Activated naive CD8-positive, alpha-beta T cell (primary cell): Measurements from ENCODE around the gene IGSF3.
"Not testable (repeated sequence)": the region's sequence is repeated elsewhere in the genome, so short reads cannot be mapped to it uniquely, and the experiment has no call there.

Experiments used
- H3K27ac Mint-ChIP-seq: one replicate; pipeline ENCODE4 v1.8.0; 2021; ENCODE audit warnings: mixed read lengths
- H3K27me3 Mint-ChIP-seq: one replicate; pipeline ENCODE4 v1.8.0; 2021; ENCODE audit warnings: mixed read lengths
- H3K36me3 Mint-ChIP-seq: one replicate; pipeline ENCODE4 v1.8.0; 2021; ENCODE audit warnings: mixed read lengths
- H3K4me1 Mint-ChIP-seq: one replicate; pipeline ENCODE4 v1.8.0; 2021; ENCODE audit warnings: low read depth, mixed read lengths
- H3K4me3 Mint-ChIP-seq: one replicate; pipeline ENCODE4 v1.8.0; 2021; ENCODE audit warnings: mild to moderate bottlenecking, mixed read lengths
- H3K9me3 Mint-ChIP-seq: one replicate; pipeline ENCODE4 v1.8.0; 2021; ENCODE audit warnings: low read depth, mixed read lengths

Gene IGSF3

DNA sequence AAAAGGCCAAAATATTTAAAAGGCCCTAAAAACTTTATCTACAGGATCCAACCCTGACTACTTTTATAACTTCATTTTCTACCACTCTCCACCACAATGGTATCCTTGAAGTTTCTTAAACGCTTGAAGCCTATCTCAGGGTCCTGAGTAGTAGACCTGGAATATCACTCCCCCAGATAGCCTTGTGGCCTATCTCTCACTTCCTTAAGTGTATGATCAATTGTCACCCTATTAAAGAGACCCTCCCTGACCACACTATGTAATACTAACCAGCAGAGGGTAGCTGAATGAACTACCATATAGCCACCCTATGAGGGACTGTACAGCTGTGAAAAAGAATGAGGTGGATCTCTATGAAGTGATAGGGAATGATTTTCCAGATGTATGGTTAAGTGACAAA, 102.3 kb downstream of the IGSF3 start:
- peaks cover 10% of the 10 kb centered on the region for H3K9me3 Mint-ChIP-seq
- peaks cover 35% of the 10 kb centered on the region for H3K4me1 Mint-ChIP-seq
- peaks cover 17% of the 10 kb centered on the region for H3K36me3 Mint-ChIP-seq

DNA sequence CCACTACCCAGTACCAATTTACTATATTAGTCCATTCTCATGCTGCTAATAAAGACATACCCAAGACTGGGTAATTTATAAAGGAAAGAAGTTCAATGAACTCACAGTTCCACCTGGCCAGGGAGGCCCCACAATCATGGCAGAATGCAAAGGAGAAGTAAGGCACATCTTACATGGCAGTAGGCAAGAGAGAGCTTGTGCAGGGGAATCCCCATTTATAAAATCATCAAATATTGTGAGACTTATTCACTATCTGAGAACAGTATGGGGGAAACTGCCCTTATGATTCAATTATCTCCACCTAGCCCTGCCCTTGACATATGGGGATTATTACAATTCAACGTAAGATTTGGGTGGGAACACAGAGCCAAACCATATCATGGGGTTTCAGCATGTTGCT, 103.1 kb downstream of the IGSF3 start:
- H3K4me1 Mint-ChIP-seq, result peaks cover 31% of the 10 kb centered on the region
- peaks cover 17% of the 10 kb centered on the region for H3K36me3 Mint-ChIP-seq
- H3K9me3 Mint-ChIP-seq, result peaks cover 10% of the 10 kb centered on the region
- H3K4me3 Mint-ChIP-seq, result no peak overlapping the region
- H3K27me3 Mint-ChIP-seq, result no peaks in the 10 kb centered on the region
- no peak overlapping the region for H3K27ac Mint-ChIP-seq

More for the DNA sequence above, 102.3 kb downstream of the IGSF3 start:
- H3K27ac Mint-ChIP-seq, result no peak overlapping the region
- H3K27me3 Mint-ChIP-seq, result no peaks in the 10 kb centered on the region
- no peak overlapping the region for H3K4me3 Mint-ChIP-seq

DNA sequence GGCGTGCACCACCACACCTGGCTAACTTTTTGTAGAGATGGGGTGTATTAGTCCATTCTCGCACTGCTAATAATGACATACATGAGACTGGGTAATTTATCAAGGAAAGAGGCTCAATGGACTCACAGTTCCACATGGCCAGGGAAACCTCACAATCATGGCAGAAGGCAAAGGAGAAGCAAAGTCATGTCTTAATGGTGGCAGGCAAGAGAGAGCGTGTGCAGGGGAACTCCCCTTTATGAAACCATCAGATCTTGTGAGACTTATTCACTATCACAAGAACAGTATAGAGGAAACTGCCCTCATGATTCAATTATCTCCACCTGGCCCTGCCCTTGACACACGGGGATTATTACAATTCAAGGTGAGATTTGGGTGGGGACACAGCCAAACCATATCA, 105.1 kb downstream of the IGSF3 start:
- peaks cover 17% of the 10 kb centered on the region for H3K36me3 Mint-ChIP-seq
- peaks cover 26% of the 10 kb centered on the region for H3K4me1 Mint-ChIP-seq
- not testable (repeated sequence) for H3K27ac Mint-ChIP-seq

DNA sequence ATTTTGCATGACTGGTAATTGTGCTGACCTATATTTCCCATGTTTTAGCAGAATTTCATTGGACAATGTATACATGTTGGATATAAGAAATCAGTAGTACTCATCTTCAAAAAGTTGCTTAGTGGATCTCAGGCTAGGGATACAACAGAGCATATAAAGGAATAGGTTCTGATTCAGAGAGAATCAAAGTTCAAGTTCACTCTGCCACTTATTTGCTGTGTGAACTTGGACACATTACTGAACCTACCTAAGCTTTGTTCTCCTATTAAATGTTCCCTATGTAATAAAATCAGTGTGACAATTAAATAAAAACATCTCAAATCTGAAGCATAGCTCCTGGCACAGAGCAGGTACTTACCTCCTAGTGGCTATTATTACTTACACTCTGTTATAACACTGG, 106.0 kb downstream of the IGSF3 start:
- Mint-ChIP-seq H3K9me3 (peaks cover 10% of the 10 kb centered on the region), H3K27me3 (no peaks in the 10 kb centered on the region), H3K36me3 (peaks cover 17% of the 10 kb centered on the region), H3K4me1 (peaks cover 32% of the 10 kb centered on the region), H3K4me3 (no peak overlapping the region), H3K27ac (no peak overlapping the region)

More for the DNA sequence above, 105.1 kb downstream of the IGSF3 start:
- not testable (repeated sequence) for H3K27me3 Mint-ChIP-seq, H3K4me3 Mint-ChIP-seq
- H3K9me3 Mint-ChIP-seq, result peaks cover 10% of the 10 kb centered on the region

DNA sequence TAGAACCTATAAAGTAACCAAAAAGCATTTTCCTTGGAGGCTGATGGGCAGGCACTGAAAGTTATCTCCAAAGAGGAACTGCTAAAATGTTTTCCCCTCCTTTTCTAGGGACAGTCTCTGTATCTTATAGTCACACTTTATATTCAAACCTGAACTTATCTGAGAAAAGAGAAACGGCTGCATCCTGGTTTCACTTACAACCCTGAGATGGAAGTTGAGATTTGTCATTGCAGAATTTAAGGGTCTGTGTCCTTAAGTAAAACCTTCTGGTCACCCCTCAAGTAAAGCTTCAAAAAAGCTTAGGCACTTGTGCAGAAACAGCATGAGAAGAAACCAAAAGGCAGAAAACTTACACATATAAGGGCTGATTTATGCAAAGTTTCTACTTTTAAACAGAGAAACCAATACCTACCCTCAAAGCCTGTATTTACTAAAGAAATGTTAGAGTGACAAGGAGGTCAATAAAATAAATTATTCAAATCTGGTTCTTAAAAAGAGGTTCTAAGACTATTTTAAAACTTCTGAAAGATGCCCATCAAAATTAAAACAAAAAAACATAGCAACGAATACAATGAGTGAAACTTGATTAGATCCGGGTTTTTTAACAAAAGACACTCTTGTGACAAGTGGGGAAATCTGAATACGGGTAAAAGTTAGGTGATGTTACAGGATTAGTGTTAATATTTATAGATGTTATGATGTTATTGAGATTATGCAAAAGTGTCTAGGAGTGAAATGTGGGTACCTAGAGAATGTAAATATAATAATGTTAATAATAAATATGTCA, 106.6 kb downstream of the IGSF3 start:
- Mint-ChIP-seq H3K4me1 (peaks cover 36% of the 10 kb centered on the region), H3K9me3 (peaks cover 10% of the 10 kb centered on the region), H3K36me3 (peaks cover 17% of the 10 kb centered on the region), H3K27me3 (no peaks in the 10 kb centered on the region), H3K4me3 (peak overlapping the region; percentile 15), H3K27ac (no peak overlapping the region)

DNA sequence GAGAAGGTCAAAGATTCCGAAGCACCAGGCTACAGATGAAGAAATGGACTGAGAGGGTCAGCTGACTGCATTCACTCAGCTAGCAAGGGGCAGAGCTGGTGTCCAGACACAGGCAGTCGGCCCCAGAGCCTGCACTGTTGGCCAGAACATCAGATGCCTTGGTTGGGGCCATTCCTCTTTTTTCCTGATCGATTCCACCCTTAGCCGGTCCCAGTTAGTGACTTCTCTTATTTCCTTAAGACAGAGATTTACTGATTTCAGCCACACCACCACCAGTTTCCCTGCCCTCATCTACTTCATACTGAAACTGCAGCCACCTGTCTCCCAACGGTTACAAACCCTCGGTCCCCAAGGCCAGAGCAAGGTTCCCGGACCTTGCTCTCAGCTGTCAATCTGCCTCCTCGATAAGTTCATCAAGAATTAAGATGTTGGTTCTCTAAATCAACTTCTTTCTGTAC, 108.2 kb downstream of the IGSF3 start:
- peak overlapping the region; percentile 11 for H3K4me3 Mint-ChIP-seq

DNA sequence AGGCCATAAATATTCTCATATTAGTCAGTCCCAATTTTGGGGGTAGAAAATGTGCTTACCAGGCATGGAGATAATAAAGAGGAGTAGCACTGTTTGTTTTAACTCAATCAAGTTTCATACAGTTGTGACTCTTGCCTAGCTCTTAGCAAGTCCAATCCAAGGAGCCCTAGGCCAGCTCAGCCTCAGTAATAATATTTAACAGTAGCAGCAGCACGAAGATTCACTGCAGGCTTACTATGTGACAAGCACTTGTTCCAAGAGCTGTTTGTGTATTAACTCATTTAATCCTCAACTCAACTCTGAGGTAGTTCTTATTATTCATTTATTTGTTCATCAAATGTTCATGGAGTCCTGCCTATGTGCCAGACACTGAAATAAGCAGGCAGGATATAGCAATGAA, 109.0 kb downstream of the IGSF3 start:
- peaks cover 6% of the 10 kb centered on the region for H3K9me3 Mint-ChIP-seq
- peaks cover 38% of the 10 kb centered on the region for H3K4me1 Mint-ChIP-seq
- no peaks in the 10 kb centered on the region for H3K27me3 Mint-ChIP-seq
- H3K27ac Mint-ChIP-seq, result peak overlapping the region; percentile 81
- no peak overlapping the region for H3K4me3 Mint-ChIP-seq
- H3K36me3 Mint-ChIP-seq, result peaks cover 10% of the 10 kb centered on the region

More for the DNA sequence above, 108.2 kb downstream of the IGSF3 start:
- H3K4me1 Mint-ChIP-seq, result peaks cover 37% of the 10 kb centered on the region
- no peak overlapping the region for H3K27ac Mint-ChIP-seq
- no peaks in the 10 kb centered on the region for H3K27me3 Mint-ChIP-seq
- H3K36me3 Mint-ChIP-seq, result peaks cover 15% of the 10 kb centered on the region
- H3K9me3 Mint-ChIP-seq, result peaks cover 9% of the 10 kb centered on the region

DNA sequence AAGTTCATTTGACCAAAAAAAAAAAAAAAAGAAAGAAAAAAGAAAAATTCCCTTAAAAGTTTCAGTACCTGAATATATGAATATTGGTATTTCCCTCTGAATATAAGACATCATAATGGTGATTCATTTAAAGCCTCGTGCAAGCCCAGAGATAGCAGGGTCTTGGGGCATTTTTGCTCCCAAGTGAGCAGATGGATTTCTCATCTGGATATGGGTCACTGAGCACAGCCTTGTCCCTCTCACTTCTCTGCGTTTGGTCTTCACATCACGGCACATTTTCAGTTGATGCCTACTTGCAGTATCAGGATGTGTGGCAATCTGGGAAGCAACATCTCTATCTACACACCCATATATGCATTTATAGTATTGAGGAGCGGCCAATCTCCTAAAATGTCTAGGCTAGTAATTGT, 109.4 kb downstream of the IGSF3 start:
- Mint-ChIP-seq H3K9me3 (peaks cover 6% of the 10 kb centered on the region), H3K27me3 (no peaks in the 10 kb centered on the region), H3K4me3 (peak overlapping the region; percentile 41), H3K36me3 (peaks cover 15% of the 10 kb centered on the region), H3K4me1 (peaks cover 43% of the 10 kb centered on the region), H3K27ac (peak overlapping the region; percentile 81)

DNA sequence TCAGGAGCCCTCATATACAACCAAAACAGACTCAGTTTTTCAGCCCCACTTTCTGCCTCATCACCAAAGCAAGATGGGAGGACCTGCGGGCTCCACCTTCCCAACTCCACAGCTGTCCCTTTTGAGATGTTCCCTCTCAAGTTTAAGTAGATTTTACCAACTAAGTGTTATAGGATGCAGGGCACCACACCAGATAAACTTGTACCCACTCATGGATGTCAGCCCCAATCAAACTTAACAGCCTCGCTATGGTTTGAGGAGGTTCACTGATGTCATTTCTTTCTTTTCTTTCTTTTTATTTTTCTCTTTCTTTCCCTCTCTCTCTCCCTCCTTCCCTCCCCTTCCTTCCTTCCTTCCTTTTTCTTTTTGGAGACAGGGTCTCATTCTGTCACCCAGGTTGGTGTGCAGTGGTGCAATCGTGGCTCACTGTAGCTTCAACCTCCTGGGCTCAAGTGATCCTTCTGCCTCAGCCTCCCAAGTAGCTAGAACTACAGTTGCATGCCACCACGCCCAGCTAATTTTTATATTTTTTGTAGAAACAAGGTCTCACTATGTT, 110.1 kb downstream of the IGSF3 start:
- Mint-ChIP-seq H3K4me1 (peaks cover 41% of the 10 kb centered on the region), H3K4me3 (peak overlapping the region; percentile 41), H3K27me3 (no peaks in the 10 kb centered on the region), H3K27ac (peak overlapping the region; percentile 81), H3K36me3 (peaks cover 11% of the 10 kb centered on the region), H3K9me3 (peaks cover 1% of the 10 kb centered on the region)

DNA sequence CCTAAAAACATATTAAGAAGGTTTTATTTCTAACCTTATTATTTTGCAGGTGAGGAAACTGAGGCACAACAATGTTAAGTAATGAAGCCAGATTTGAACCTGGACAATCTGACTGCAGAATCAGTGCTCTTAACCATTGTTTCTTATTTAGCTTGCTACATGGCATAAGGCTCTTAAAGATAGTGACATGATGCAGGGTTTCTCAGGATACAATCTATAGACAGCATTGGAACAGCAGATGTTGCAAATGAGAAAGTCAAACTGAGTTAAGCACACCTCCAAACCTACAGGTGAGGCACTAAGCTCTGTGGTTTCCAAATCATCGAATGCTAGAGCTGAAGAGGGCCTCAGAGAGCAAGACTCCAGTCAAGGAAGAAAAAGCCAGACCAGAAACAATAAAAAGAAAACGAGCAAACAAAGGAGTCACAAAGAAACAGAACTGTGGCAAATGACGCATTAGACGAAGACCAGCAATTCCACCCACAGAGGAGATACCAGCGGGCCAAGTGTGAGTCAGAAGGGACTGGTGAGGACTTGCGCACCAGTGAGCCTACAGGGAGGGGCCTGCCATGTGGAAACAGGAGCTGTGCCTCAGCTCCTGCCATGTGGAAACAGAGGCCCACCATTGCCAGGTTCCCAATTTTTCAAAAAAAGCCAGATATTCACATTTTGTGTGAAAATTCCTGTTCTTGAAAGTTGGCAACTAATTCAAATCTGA, 111.1 kb downstream of the IGSF3 start:
- peak overlapping the region; percentile 17 for H3K4me3 Mint-ChIP-seq
- peak overlapping the region; percentile 80 for H3K27ac Mint-ChIP-seq
- H3K4me1 Mint-ChIP-seq, result peaks cover 43% of the 10 kb centered on the region
- no peaks in the 10 kb centered on the region for H3K9me3 Mint-ChIP-seq
- H3K27me3 Mint-ChIP-seq, result no peaks in the 10 kb centered on the region
- peaks cover 10% of the 10 kb centered on the region for H3K36me3 Mint-ChIP-seq

DNA sequence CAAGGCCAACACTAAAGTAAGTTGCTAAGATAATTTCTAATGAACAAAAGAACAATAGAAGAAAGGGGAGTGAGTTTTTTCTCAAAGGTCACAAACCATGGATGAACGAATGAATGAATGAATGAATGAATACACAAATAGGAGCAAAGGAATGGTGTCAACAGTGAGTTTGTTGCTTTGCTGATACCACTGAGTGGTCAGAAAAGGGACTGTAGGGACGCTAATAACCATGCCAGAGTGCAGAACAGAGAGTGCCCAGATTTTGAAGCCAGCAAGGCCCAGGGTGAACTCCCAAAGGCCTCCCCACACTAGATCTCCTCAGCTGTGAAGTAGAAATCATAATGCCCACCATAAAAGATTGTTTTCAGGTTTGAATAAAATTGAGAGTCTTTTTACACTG, 112.6 kb downstream of the IGSF3 start:
- Mint-ChIP-seq H3K4me1 (peaks cover 36% of the 10 kb centered on the region), H3K27me3 (no peaks in the 10 kb centered on the region), H3K4me3 (no peak overlapping the region), H3K36me3 (peaks cover 13% of the 10 kb centered on the region), H3K9me3 (no peaks in the 10 kb centered on the region), H3K27ac (no peak overlapping the region)

DNA sequence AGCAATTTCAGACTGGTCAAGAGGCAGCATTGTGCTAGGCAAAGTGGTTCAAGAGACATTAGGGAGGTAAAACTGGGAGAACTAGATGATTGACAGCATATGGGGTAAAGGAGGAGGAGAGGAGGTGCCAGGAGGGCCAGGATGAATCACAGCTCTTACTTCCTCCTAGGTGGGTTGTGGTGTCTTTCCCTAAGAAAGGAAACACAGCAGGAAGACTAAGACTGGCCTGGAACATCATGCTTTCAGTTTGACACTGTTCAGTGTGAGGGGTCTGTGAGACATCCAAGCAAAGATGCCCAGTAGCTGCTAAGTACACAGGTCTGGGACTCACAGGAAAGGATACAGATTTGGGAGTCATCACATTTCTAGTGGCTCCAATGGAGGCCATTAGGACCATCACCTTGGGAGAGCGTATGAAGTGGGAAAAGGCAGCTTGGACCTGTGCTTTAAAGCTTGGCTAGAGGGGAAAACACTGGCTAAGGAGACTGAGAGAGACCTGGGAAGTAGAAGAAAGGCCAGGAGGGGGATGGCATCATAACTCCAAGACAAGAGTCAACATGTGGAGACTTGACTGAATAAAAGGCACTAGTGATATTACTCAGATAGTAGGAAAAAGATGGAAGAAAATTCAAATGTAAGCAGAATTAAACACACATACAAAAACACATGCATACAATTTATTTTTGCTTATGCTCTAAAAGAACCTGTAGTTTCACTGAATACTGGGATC, 114.0 kb downstream of the IGSF3 start:
- Mint-ChIP-seq H3K4me3 (no peak overlapping the region), H3K27me3 (no peaks in the 10 kb centered on the region), H3K4me1 (peaks cover 32% of the 10 kb centered on the region), H3K9me3 (no peaks in the 10 kb centered on the region), H3K27ac (peak overlapping the region; percentile 22), H3K36me3 (peaks cover 13% of the 10 kb centered on the region)

DNA sequence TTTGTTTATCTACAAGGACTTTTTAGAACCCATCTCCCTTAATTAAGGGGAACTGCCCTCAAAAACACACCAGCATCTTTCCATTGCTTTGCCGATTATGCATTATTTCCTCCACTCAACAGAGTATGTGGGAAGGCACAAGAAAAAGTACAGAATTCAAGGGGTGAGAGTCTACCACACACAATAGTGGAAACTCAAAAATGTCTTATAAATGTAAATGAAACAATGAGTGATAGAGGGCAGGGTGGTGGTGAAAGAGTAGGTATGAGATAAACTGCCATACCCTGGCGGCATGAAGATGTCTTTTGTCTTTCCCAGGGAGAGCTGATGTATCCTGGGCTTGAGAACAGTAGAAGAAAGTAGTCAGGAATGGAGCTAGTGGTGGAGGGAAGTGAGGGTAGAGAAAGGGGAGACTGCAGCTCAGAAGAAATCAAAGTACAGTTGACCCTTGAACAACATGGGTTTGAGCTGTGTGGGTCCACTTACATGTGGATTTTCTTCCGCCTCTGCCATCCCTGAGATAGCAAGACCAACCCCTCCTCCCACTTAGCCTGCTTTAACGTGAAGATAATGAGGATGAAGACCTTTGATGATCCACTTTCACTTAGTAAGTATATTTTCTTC, 121.1 kb downstream of the IGSF3 start:
- H3K4me3 Mint-ChIP-seq, result peak overlapping the region; percentile 63
- H3K36me3 Mint-ChIP-seq, result peaks cover 29% of the 10 kb centered on the region

DNA sequence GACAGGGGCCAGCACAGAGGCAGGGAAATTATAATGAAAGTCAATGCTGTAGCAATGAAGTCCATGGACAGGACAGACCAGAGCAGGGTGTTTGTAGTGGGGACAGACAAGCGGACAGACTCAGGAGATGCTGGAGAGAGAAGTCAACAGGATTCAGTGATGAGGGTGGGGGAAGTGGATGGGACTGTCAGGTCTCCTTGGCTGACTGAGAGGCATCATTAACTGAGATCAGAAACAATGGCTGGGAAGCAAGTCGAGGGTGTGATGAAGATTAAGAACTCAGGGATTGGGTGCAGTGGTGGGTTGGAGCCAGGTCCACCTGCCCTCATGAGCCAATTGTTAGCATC, 122.2 kb downstream of the IGSF3 start:
- no peaks in the 10 kb centered on the region for H3K27me3 Mint-ChIP-seq
- peak overlapping the region; percentile 72 for H3K4me3 Mint-ChIP-seq
- H3K27ac Mint-ChIP-seq, result peak overlapping the region; percentile 97
- peaks cover 27% of the 10 kb centered on the region for H3K4me1 Mint-ChIP-seq
- H3K36me3 Mint-ChIP-seq, result peaks cover 29% of the 10 kb centered on the region
- H3K9me3 Mint-ChIP-seq, result no peaks in the 10 kb centered on the region

More for the DNA sequence above, 121.1 kb downstream of the IGSF3 start:
- Mint-ChIP-seq H3K27me3 (no peaks in the 10 kb centered on the region), H3K4me1 (peaks cover 25% of the 10 kb centered on the region), H3K27ac (no peak overlapping the region), H3K9me3 (no peaks in the 10 kb centered on the region)
